WERI-Rb-1 (cell line): Measurements from ENCODE around the gene COTL1.

Source experiments
- DNase-seq: peaks from one replicate; pipeline ENCODE4 v3.0.0-alpha.2; 2020
- H3K27ac ChIP-seq: fragments of 250-450 bp; sonication (Bioruptor Pico); 2 replicates; pipeline ENCODE4 v1.5.1; 2020; ENCODE audit warnings: mild to moderate bottlenecking, moderate library complexity
- H3K27me3 ChIP-seq: fragments of 250-450 bp; sonication (Bioruptor Pico); 2 replicates; pipeline ENCODE4 v1.5.1; 2021; ENCODE audit warnings: mild to moderate bottlenecking, low read depth, moderate library complexity; ENCODE audit not compliant: insufficient read depth, severe bottlenecking
- H3K36me3 ChIP-seq: fragments of 250-450 bp; sonication (Bioruptor Pico); 2 replicates; pipeline ENCODE4 v1.5.1; 2020; ENCODE audit warnings: mild to moderate bottlenecking, moderate library complexity
- H3K4me3 ChIP-seq: 2 replicates; pipeline ENCODE4 v1.5.1; 2011; ENCODE audit warnings: low read depth, mild to moderate bottlenecking, control low read depth, low read length
- H3K9me3 ChIP-seq: fragments of 250-450 bp; sonication (Bioruptor Pico); 2 replicates; pipeline ENCODE4 v1.5.1; 2021; ENCODE audit warnings: mild to moderate bottlenecking, moderate library complexity; ENCODE audit not compliant: severe bottlenecking
- CTCF ChIP-seq: IDR thresholded peaks from 2 replicates; pipeline ENCODE4 v1.5.1; 2011; ENCODE audit warnings: low read depth, mild to moderate bottlenecking, control low read depth, inconsistent platforms, low read length

COTL1 gene

DNA sequence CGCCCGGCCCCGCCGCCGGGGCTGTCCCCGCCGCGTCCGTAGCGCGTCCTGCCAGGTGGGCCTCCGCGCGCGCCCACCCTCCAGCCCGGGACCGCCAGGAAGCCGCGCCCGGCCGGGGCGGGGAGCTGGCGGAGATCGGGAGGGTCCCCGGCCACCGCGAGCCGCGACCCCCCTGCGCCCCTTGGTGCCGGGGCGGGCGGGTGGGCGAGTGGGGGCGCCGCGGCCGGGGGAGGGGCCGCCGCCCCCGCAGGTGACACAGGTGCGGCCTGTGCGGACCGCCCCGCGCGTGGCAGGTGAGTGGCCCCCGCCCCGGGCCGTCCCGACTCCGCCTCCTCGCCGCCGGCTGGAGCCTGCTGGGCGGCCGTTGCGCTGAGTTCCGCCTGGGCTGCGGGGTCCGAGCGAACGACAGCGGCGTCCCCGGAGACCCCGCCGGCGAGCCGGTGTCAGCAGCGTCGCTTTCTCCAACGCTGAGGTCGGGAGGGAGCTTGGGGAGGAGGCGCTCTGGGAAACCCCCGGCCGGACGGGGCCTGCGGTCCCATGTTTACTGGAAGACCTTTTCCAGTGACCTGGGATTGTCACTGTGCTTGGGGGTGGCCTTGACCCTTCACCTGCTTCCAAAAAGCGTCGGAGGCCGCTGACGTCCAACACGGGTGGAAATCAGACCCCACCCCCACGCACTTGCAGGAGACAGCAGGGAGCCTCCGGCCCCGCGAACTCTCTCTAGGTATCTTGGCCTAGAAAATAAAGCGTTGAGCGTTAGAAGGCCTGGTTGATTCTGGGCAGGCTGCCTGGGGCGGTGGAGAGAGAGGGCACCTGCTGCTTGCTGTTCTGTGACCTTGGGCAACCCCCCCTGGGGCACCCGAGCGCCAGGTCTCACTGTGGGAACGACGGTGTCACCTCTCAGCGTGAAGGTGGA, 31.0 kb upstream of the COTL1 start:
- H3K9me3 ChIP-seq, result no peaks in the 10 kb centered on the region
- H3K36me3 ChIP-seq, result no peaks in the 10 kb centered on the region
- no peak for TF ChIP-seq CTCF
- no peaks in the 10 kb centered on the region for H3K27me3 ChIP-seq
- H3K27ac ChIP-seq, result no peak overlapping the region
- peak overlapping the region; percentile 49 for H3K4me3 ChIP-seq
- no peak for DNase-seq

DNA sequence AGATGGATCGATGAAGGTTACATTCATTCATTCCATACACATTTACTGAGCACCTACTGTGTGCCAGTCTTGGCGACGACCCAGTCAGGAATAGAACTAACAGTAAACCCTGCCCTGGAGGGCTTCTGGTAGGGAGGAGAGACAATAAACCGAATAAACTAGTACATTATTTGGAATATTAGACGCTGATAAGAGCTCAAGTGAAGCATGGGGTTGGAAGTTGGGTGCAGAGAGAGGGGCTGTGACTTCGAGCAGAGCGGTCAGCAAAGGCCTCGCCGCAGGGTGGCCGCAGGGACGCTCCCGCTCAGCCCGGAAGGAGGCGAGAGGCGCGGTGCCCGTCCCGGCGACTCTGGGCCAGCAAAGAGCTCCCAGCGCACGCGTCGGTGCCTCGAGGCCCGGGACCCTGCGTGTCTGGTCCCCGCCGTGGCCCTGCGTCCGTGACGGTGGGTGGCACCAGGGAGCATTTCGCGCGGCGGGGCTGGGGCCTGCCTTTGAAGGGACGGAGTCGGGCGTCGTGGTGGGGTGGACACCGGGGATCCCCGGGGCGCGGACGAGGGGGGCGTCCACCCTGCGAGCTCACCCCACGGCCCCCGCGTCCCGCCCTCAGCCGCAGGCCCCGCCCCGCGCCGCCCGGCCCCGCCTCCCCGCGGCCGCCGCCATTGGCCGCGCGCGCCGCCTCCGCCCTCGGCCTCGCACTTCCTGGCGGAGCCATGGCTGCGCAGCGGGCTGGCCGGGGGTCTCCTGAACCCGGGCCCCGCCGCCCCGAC, 30.1 kb upstream of the COTL1 start, which contains the start of gene KLHL36:
KLHL36 (plus strand) TSS at position 684 of the 767 bp plus-strand sequence. CDS start 2,357 bp downstream, outside the sequence.
- peak; percentile 15 for DNase-seq
- peak within 1 kb of the TSS; percentile 49 for H3K4me3 ChIP-seq
- no peaks in the 10 kb centered on the region for H3K27me3 ChIP-seq
- H3K27ac ChIP-seq, result no peak within 1 kb of the TSS
- no peaks in the 10 kb centered on the region for H3K36me3 ChIP-seq
- TF ChIP-seq CTCF, result no peak
- no peaks in the 10 kb centered on the region for H3K9me3 ChIP-seq

DNA sequence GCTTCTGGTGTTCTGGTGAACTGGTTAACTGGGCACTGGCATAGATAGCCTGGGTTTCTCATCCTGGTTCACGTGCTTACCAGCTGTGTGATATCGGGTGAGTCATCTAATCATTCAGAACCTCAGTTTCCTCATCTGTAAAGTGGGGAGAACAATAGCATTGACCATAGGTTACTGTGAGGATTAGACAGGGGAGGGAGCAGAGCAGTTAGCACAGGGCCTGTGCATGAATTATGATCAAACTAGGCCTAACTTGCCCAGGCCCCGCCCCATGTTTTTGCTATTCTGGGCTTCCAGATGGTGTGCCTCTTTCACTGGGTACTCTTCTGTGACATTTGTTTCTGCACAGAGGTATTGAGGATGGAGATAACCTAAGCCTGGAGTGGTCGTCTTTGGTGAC, 25.8 kb upstream of the COTL1 start:
- Histone ChIP-seq H3K27ac (no peak overlapping the region), H3K27me3 (no peaks in the 10 kb centered on the region)
- no peak for DNase-seq

DNA sequence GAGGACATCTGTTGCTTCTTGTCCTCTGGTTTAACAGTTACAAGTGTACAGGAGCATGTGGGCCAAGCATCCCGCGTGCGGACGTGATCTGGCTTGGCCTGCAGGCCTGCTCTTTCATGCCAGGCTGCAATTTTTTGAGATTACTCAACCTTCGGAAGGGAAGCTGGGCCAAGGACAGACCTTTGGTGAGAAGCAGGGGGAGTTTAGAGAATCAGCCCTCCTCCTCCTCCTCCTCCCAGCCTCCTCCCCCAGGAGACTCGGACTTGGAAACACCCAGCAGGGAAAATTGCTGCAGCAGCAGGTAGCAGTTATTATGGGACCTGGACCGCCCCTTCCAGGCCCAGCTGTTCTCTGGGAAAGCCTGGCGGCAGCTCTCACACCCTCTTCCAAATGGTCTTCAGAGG, 25.3 kb upstream of the COTL1 start:
- no peak overlapping the region for H3K27ac ChIP-seq
- no peak for TF ChIP-seq CTCF
- H3K36me3 ChIP-seq, result no peaks in the 10 kb centered on the region
- H3K9me3 ChIP-seq, result no peaks in the 10 kb centered on the region
- H3K27me3 ChIP-seq, result no peaks in the 10 kb centered on the region
- no peak overlapping the region for H3K4me3 ChIP-seq
- DNase-seq, result no peak

More for the DNA sequence above, 25.8 kb upstream of the COTL1 start:
- H3K36me3 ChIP-seq, result no peaks in the 10 kb centered on the region
- no peak overlapping the region for H3K4me3 ChIP-seq
- no peaks in the 10 kb centered on the region for H3K9me3 ChIP-seq
- TF ChIP-seq CTCF, result no peak

- H3K27ac ChIP-seq, result no peak overlapping the region
- H3K36me3 ChIP-seq, result no peaks in the 10 kb centered on the region
- no peak overlapping the region for H3K4me3 ChIP-seq
- no peak for TF ChIP-seq CTCF
- no peaks in the 10 kb centered on the region for H3K27me3 ChIP-seq
- no peaks in the 10 kb centered on the region for H3K9me3 ChIP-seq
- no peak for DNase-seq
Observed at GRCh38 chr16:84641643-84642358, 23.9 kb upstream of the COTL1 start.
